Naive thymus-derived CD4-positive, alpha-beta T cell (primary cell): Measurements from ENCODE around the gene SPSB4. TPM values are rescaled to one million over a fixed set of nuclear protein-coding genes. Genes with fewer than 3 reads are reported as not detected.

Experiments used
- ATAC-seq: fragments of 150-1000 bp; cut with Tn5 transposase; 2 replicates; pipeline ENCODE4 v1.10.0; 2021; ENCODE audit warnings: mild to moderate bottlenecking, moderate library complexity
- CTCF ChIA-PET: fragments of 350-600 bp; sonication (Branson Sonifier 250); formaldehyde crosslinking; loops from one replicate; lab custom pipeline; 2021; ENCODE audit warnings: antibody characterized with exemption; lab: Charles Lee
- POLR2A ChIA-PET: fragments of 350-600 bp; sonication (Branson Sonifier 250); formaldehyde crosslinking; loops from one replicate; lab custom pipeline; 2021; ENCODE audit warnings: antibody characterized with exemption, inconsistent platforms; lab: Charles Lee
- DNase-seq, 9 donors: peaks; one replicate each; pipeline versions ENCODE4 v3.0.0 to v3.0.0-alpha.2; 2020 to 2022; ENCODE audit warnings: mixed read lengths in 1 of 9
- H3K27ac ChIP-seq: one replicate; pipeline ENCODE4 v1.7.0; 2013; ENCODE audit warnings: mild to moderate bottlenecking, low read depth, low read length, moderate library complexity
- H3K27me3 ChIP-seq, 2 donors: one replicate each; pipeline ENCODE4 v1.7.0; 2013; ENCODE audit warnings: low read length in 2 of 2, mild to moderate bottlenecking in 2 of 2, moderate library complexity in 2 of 2; ENCODE audit not compliant: control insufficient read depth in 2 of 2, insufficient read depth in 2 of 2
- H3K36me3 ChIP-seq, 3 experiments: 1 replicate in 2 of 3; 2 replicates in 1 of 3; pipeline ENCODE4 v1.7.0; 2013; ENCODE audit warnings: low read length in 3 of 3, mild to moderate bottlenecking in 3 of 3, moderate library complexity in 1 of 3; ENCODE audit not compliant: insufficient read depth in 3 of 3, control insufficient read depth in 2 of 3
- H3K4me1 ChIP-seq, 2 donors: one replicate each; pipeline ENCODE4 v1.7.0; 2013; ENCODE audit warnings: low read length in 2 of 2, mild to moderate bottlenecking in 2 of 2, moderate library complexity in 1 of 2; ENCODE audit not compliant: control insufficient read depth in 2 of 2, insufficient read depth in 2 of 2
- H3K4me3 ChIP-seq: 2 replicates; pipeline ENCODE4 v1.7.0; 2013; ENCODE audit warnings: mild to moderate bottlenecking, low read length
- H3K9me3 ChIP-seq, 3 experiments: 1 replicate in 2 of 3; 2 replicates in 1 of 3; pipeline ENCODE4 v1.7.0; 2013; ENCODE audit warnings: low read length in 3 of 3; ENCODE audit not compliant: control insufficient read depth in 2 of 3
- H3K27ac Mint-ChIP-seq, 9 donors: one replicate each; pipeline ENCODE4 v1.8.0; 2020 to 2022; ENCODE audit warnings: mixed read lengths in 9 of 9, mild to moderate bottlenecking in 8 of 9, moderate library complexity in 5 of 9, inconsistent platforms in 2 of 9
- H3K27me3 Mint-ChIP-seq, 5 donors: one replicate each; pipeline ENCODE4 v1.8.0; 2021 to 2022; ENCODE audit warnings: mixed read lengths in 5 of 5, mild to moderate bottlenecking in 1 of 5
- H3K36me3 Mint-ChIP-seq, 5 donors: one replicate each; pipeline ENCODE4 v1.8.0; 2020 to 2022; ENCODE audit warnings: mixed read lengths in 5 of 5, mild to moderate bottlenecking in 3 of 5, inconsistent platforms in 1 of 5
- H3K4me1 Mint-ChIP-seq, 7 donors: one replicate each; pipeline ENCODE4 v1.8.0; 2020 to 2022; ENCODE audit warnings: mixed read lengths in 7 of 7, mild to moderate bottlenecking in 3 of 7, inconsistent platforms in 1 of 7
- H3K4me3 Mint-ChIP-seq, 10 donors: one replicate each; pipeline ENCODE4 v1.8.0; 2020 to 2022; ENCODE audit warnings: mild to moderate bottlenecking in 10 of 10, mixed read lengths in 10 of 10, moderate library complexity in 6 of 10, inconsistent platforms in 2 of 10
- H3K9me3 Mint-ChIP-seq, 11 donors: one replicate each; pipeline ENCODE4 v1.8.0; 2020 to 2022; ENCODE audit warnings: mixed read lengths in 11 of 11, mild to moderate bottlenecking in 4 of 11, inconsistent platforms in 1 of 11, moderate library complexity in 1 of 11
- intact Hi-C, 2 donors: fragments of 100-400 bp; cut with micrococcal nuclease; formaldehyde crosslinking; loops; one replicate each; pipeline ENCODE4 v1.15.1; 2023
- polyA plus RNA-seq, 2 donors: library from polyadenylated mRNA; unstranded; fragments of 300-500 nt; fragmentation: Illumina TruSeq; gene quantifications; one replicate each; pipeline ENCODE4 v1.2.3, GENCODE V29; 2021
- total RNA-seq, 6 experiments: library from RNA in 5 of 6; stranded (reverse) in 5 of 6; gene quantifications; 1 replicate in 5 of 6; 2 replicates in 1 of 6; pipeline ENCODE4 v1.2.3 and lab custom pipeline; 2021 to 2026

SPSB4 gene
- total and polyA plus RNA-seq, 7 experiments from 2014 or later = not detected

DNA sequence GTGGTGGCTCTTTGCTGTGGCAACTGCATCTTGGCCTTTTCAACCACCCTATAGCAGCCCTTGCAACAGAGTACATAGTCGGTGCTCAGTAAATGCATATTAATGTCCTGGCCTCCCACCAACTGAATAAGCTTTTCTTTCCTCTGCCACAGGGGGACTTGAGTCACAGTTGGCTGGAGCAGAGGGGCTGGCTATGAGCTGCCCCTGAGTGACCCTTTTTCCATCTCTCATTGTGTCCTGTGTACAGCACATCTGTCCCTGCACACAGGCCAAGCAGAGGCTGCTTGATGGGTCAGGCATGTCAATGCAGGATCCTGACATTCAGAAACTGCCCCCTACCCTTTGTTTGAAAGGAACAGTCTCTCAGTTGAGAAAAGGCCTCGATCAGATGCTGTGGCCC, 22.4 kb downstream of the SPSB4 start:
- intact Hi-C loops = no loop called here
- Histone ChIP-seq H3K4me3 (no peak overlapping the region), H3K27me3 (no peaks in the 10 kb centered on the region), H3K4me1 (no peaks in the 10 kb centered on the region), H3K27ac (no peak overlapping the region), H3K9me3 (no peaks in the 10 kb centered on the region), H3K36me3 (no peaks in the 10 kb centered on the region)
- Mint-ChIP-seq H3K27ac (peak overlapping the region in 1 of 9 donors; percentile 80), H3K27me3 (peaks cover 0 to 2% (median 0%) of the 10 kb centered on the region in 5 donors), H3K4me1 (peaks cover 4 to 21% (median 12%) of the 10 kb centered on the region in 7 donors), H3K36me3 (no peaks in the 10 kb centered on the region), H3K9me3 (no peaks in the 10 kb centered on the region), H3K4me3 (no peak overlapping the region)
- CTCF ChIA-PET = interaction anchor here (2.0 kb wide), 1 partner anchor 118 kb away, joined by 5 read pairs; no protein-coding TSS in a partner anchor
- DNase-seq (no peak), ATAC-seq (no peak)
- POLR2A ChIA-PET = no interaction called here

DNA sequence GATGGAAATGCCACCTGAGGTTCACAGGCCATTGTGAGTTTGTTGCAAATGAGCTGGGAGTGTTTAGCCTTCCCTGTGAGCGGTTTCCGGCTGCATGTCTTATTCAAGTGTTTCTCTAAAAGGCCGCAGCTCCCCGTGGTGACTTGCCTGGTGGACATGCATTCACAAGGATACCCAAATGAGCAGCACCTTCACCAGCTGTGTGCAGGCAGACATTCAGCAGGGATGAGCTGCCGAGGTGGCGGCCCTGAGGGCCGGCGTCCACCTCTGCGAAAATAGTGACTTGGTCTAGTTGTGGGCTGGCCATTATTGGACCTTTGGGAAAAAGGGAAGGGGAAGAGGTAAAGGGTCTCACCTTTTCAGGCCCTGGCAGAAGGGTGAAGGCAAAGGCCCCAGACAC, 23.4 kb downstream of the SPSB4 start:
- Histone ChIP-seq H3K4me1 (no peaks in the 10 kb centered on the region), H3K9me3 (no peaks in the 10 kb centered on the region), H3K36me3 (no peaks in the 10 kb centered on the region), H3K27me3 (no peaks in the 10 kb centered on the region), H3K4me3 (no peak overlapping the region), H3K27ac (no peak overlapping the region)
- Mint-ChIP-seq H3K27ac (no peak overlapping the region), H3K4me1 (peaks cover 4 to 21% (median 12%) of the 10 kb centered on the region in 7 donors), H3K36me3 (no peaks in the 10 kb centered on the region), H3K27me3 (no peaks in the 10 kb centered on the region), H3K9me3 (no peaks in the 10 kb centered on the region), H3K4me3 (peak overlapping the region in 1 of 10 donors; percentile 40)
- ChIA-PET CTCF (no interaction called here), POLR2A (no interaction called here)
- no peak for DNase-seq
- intact Hi-C loops = no loop called here
- ATAC-seq = no peak

DNA sequence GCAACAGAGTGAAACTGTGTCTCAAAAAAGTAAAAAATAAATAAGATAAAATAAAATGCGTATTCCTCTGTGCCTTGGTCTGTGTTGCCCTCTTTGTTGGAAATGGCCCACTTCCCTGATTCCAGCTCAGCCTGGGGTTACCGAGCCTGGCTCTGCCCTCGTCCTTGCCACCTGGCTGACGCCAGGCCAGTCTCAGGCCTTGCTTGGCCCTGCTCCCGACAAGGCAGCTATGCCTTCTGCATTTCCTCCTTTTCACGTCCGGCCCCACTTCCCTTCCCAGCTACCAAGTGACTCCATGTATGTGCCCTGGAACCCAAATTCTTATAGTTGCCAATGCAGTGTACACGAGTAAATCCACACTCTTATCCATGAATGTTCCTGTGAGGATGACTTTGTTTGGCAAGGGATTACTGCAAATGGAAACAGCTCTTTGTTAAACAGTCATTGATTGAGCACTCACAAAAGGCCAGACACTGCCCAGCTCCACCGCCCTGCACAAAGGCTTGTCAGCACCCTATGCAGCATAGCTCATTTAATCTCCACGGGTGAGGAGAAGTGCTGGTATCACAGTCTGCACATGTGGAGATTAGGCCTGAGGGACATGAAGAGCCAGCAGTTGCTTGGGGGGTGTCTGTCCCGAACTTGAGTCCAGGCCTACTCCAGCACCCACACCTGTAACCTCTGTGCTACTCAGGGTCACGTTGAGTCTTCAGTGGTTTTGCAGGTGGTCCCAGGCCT, 25.1 kb downstream of the SPSB4 start:
- ChIA-PET CTCF (no interaction called here), POLR2A (no interaction called here)
- H3K9me3 ChIP-seq = no peaks in the 10 kb centered on the region
- Mint-ChIP-seq H3K36me3 (no peaks in the 10 kb centered on the region), H3K4me3 (peak overlapping the region in 8 of 10 donors; percentile 52 to 88 (median 70)), H3K4me1 (peaks cover 4 to 21% (median 12%) of the 10 kb centered on the region in 7 donors), H3K27ac (no peak overlapping the region), H3K9me3 (no peaks in the 10 kb centered on the region), H3K27me3 (no peaks in the 10 kb centered on the region)
- DNase-seq (no peak), ATAC-seq (peak; percentile 4)
- no peaks in the 10 kb centered on the region for H3K27me3 ChIP-seq
- H3K4me3 ChIP-seq = no peak overlapping the region
- no peak overlapping the region for H3K27ac ChIP-seq
- H3K4me1 ChIP-seq = no peaks in the 10 kb centered on the region
- no peaks in the 10 kb centered on the region for H3K36me3 ChIP-seq
- intact Hi-C loops = no loop called here

- POLR2A ChIA-PET = no interaction called here
- Mint-ChIP-seq H3K36me3 (no peaks in the 10 kb centered on the region), H3K4me1 (peaks cover 4 to 21% (median 12%) of the 10 kb centered on the region in 7 donors), H3K27me3 (no peaks in the 10 kb centered on the region), H3K27ac (peak overlapping the region in 3 of 9 donors; percentile 12 to 91 (median 15)), H3K9me3 (no peaks in the 10 kb centered on the region), H3K4me3 (peak overlapping the region; percentile 20 to 88 (median 70))
- H3K4me1 ChIP-seq = no peaks in the 10 kb centered on the region
- no peaks in the 10 kb centered on the region for H3K36me3 ChIP-seq
- ATAC-seq = peak; percentile 65
- peak overlapping the region; percentile 40 for H3K4me3 ChIP-seq
- intact Hi-C loops = no loop called here
- H3K9me3 ChIP-seq = no peaks in the 10 kb centered on the region
- no peak overlapping the region for H3K27ac ChIP-seq
- H3K27me3 ChIP-seq = no peaks in the 10 kb centered on the region
- CTCF ChIA-PET = no interaction called here
- DNase-seq = peak in 4 of 9 donors; percentile 11 to 36 (median 20)
Observed at GRCh38 chr3:141076797-141077571, 25.8 kb downstream of the SPSB4 start.

DNA sequence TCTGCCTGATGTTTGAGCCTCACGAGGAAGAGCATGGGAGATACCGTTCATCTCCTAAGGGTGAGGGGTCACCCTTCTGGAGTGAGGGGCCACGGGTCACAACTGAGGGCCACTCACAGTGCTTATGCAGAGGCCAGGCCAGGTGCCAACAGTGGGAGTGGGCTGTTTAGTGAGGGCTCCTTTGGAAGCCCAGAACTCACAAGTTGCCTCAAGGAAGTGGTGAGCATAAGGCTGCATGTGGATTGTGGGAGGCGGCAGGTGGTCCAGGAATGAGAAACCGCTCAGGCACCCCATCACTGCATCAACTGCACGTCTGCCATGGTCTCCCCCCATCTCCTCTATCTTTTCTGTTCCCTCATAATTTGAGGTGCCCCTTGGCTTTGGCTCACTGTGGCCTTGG, 26.5 kb downstream of the SPSB4 start:
- peak overlapping the region in 8 of 10 donors; percentile 52 to 88 (median 70) for H3K4me3 Mint-ChIP-seq
- Histone ChIP-seq H3K27me3 (no peaks in the 10 kb centered on the region), H3K4me3 (no peak overlapping the region), H3K4me1 (no peaks in the 10 kb centered on the region), H3K27ac (no peak overlapping the region), H3K36me3 (no peaks in the 10 kb centered on the region), H3K9me3 (no peaks in the 10 kb centered on the region)
- H3K4me1 Mint-ChIP-seq = peaks cover 4 to 21% (median 12%) of the 10 kb centered on the region in 7 donors
- ATAC-seq = no peak
- H3K36me3 Mint-ChIP-seq = no peaks in the 10 kb centered on the region
- DNase-seq = no peak
- intact Hi-C loops = no loop called here
- no peaks in the 10 kb centered on the region for H3K27me3 Mint-ChIP-seq
- H3K27ac Mint-ChIP-seq = peak overlapping the region in 2 of 9 donors; percentile 12 to 75
- ChIA-PET POLR2A (no interaction called here), CTCF (no interaction called here)
- no peaks in the 10 kb centered on the region for H3K9me3 Mint-ChIP-seq

DNA sequence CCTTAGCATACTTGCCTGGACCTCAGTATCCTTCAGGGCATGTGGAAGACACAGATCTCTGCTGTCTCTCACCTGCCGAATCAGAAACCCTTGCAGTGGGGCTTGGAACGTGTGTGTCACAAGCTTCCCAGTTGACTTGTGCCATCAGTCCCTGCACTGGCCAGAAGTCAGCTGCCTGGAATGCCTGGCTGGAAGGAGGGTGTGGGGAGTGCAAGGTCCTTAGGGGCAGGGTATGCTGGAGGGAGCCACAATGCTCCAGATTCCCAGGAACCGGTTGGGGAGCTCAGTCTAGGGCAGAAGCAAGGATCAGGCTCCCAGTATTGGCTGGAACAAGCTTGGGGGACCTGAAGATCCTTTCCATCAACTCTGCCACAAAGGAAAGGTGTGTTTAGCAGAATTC, 27.1 kb downstream of the SPSB4 start:
- intact Hi-C loops = no loop called here
- POLR2A ChIA-PET = no interaction called here
- peaks cover 4 to 21% (median 12%) of the 10 kb centered on the region in 7 donors for H3K4me1 Mint-ChIP-seq
- no peak for ATAC-seq
- no peak overlapping the region for H3K27ac Mint-ChIP-seq
- peak overlapping the region in 2 of 10 donors; percentile 71 to 77 for H3K4me3 Mint-ChIP-seq
- Histone ChIP-seq H3K27ac (no peak overlapping the region), H3K4me1 (no peaks in the 10 kb centered on the region), H3K9me3 (no peaks in the 10 kb centered on the region), H3K4me3 (no peak overlapping the region), H3K27me3 (no peaks in the 10 kb centered on the region), H3K36me3 (no peaks in the 10 kb centered on the region)
- no peaks in the 10 kb centered on the region for H3K36me3 Mint-ChIP-seq
- CTCF ChIA-PET = no interaction called here
- DNase-seq = no peak
- H3K9me3 Mint-ChIP-seq = no peaks in the 10 kb centered on the region
- no peaks in the 10 kb centered on the region for H3K27me3 Mint-ChIP-seq
